Liver (tissue), 9 donors: ENCODE measurements around the gene PPM1A. TPM values are rescaled to one million over a fixed set of nuclear protein-coding genes. Genes with fewer than 3 reads are reported as not detected.

Experiments used
- DNase-seq: peaks from one replicate; pipeline ENCODE4 v3.0.0-alpha.2; 2017; ENCODE audit warnings: low spot score
- H3K27ac ChIP-seq, 2 donors: one replicate each; pipeline ENCODE4 v1.7.0; 2013; ENCODE audit warnings: inconsistent platforms in 2 of 2, low read length in 2 of 2, control low read depth in 1 of 2, low read depth in 1 of 2, mild to moderate bottlenecking in 1 of 2
- H3K27me3 ChIP-seq, 4 donors: one replicate each; pipeline versions ENCODE4 v1.6.1 to v1.7.0; 2013; ENCODE audit warnings: low read length in 3 of 4, inconsistent platforms in 1 of 4, mild to moderate bottlenecking in 1 of 4, moderate library complexity in 1 of 4; ENCODE audit not compliant: control insufficient read depth in 4 of 4, insufficient read depth in 4 of 4
- H3K36me3 ChIP-seq, 4 donors: one replicate each; pipeline versions ENCODE4 v1.6.1 to v1.7.0; 2013; ENCODE audit warnings: low read length in 3 of 4, mild to moderate bottlenecking in 3 of 4, low read depth in 1 of 4, moderate library complexity in 1 of 4; ENCODE audit not compliant: control insufficient read depth in 4 of 4, insufficient read depth in 3 of 4
- H3K4me1 ChIP-seq, 4 donors: one replicate each; pipeline versions ENCODE4 v1.6.1 to v1.7.0; 2013; ENCODE audit warnings: low read length in 3 of 4, mild to moderate bottlenecking in 3 of 4, moderate library complexity in 1 of 4; ENCODE audit not compliant: control insufficient read depth in 4 of 4, insufficient read depth in 4 of 4
- H3K4me3 ChIP-seq, 3 donors: one replicate each; pipeline versions ENCODE4 v1.6.1 to v1.7.0; 2013; ENCODE audit warnings: low read length in 3 of 3, control low read depth in 1 of 3, low read depth in 1 of 3, mild to moderate bottlenecking in 1 of 3
- H3K9ac ChIP-seq, 2 donors: one replicate each; pipeline ENCODE4 v1.7.0; 2013; ENCODE audit warnings: low read length in 2 of 2, mild to moderate bottlenecking in 2 of 2, moderate library complexity in 2 of 2, control low read depth in 1 of 2, low read depth in 1 of 2
- H3K9me3 ChIP-seq, 4 donors: one replicate each; pipeline versions ENCODE4 v1.6.1 to v1.7.0; 2013; ENCODE audit warnings: low read length in 3 of 4; ENCODE audit not compliant: control insufficient read depth in 4 of 4
- ATF3 ChIP-seq: IDR thresholded peaks from 2 replicates; pipeline ENCODE4 v1.6.1; 2016; ENCODE audit warnings: antibody characterized with exemption
- CTCF ChIP-seq: fragments of 150-350 bp; IDR thresholded peaks from 2 replicates; pipeline ENCODE4 v1.5.1; 2017; ENCODE audit warnings: improper control_type of control experiment, low read depth, low read length; ENCODE audit not compliant: missing input control
- EGR1 ChIP-seq, 2 donors: IDR thresholded peaks; 2 replicates each; pipeline ENCODE4 v1.6.1; 2016 to 2018; ENCODE audit warnings: antibody characterized with exemption in 2 of 2, low read depth in 2 of 2
- FOXA1 ChIP-seq: IDR thresholded peaks from 2 replicates; pipeline ENCODE4 v1.6.1; 2016; ENCODE audit warnings: antibody characterized with exemption
- FOXA2 ChIP-seq: IDR thresholded peaks from 2 replicates; pipeline ENCODE4 v1.6.1; 2016; ENCODE audit warnings: antibody characterized with exemption
- GABPA ChIP-seq, 2 donors: IDR thresholded peaks in 1 of 2; conservative IDR thresholded peaks in 1 of 2; 2 replicates each; pipeline ENCODE4 v1.6.1; 2016; ENCODE audit warnings: antibody characterized with exemption in 2 of 2, mild to moderate bottlenecking in 1 of 2, moderate library complexity in 1 of 2
- HNF4A ChIP-seq, 2 donors: conservative IDR thresholded peaks; 2 replicates each; pipeline ENCODE4 v1.6.1; 2016; ENCODE audit warnings: antibody characterized with exemption in 2 of 2, mild to moderate bottlenecking in 2 of 2
- HNF4G ChIP-seq: IDR thresholded peaks from 2 replicates; pipeline ENCODE4 v1.6.1; 2016; ENCODE audit warnings: antibody characterized with exemption
- MAX ChIP-seq: IDR thresholded peaks from 2 replicates; pipeline ENCODE4 v1.6.1; 2016; ENCODE audit warnings: antibody characterized with exemption
- NR2F2 ChIP-seq: IDR thresholded peaks from 2 replicates; pipeline ENCODE4 v1.6.1; 2016; ENCODE audit warnings: antibody characterized with exemption
- RAD21 ChIP-seq, 2 donors: IDR thresholded peaks; 2 replicates each; pipeline ENCODE4 v1.6.1; 2016; ENCODE audit warnings: antibody characterized with exemption in 2 of 2, mild to moderate bottlenecking in 2 of 2
- REST ChIP-seq: IDR thresholded peaks from 2 replicates; pipeline ENCODE4 v1.6.1; 2016; ENCODE audit warnings: antibody characterized with exemption, mild to moderate bottlenecking
- RXRA ChIP-seq, 2 donors: IDR thresholded peaks; 2 replicates each; pipeline ENCODE4 v1.6.1; 2017 to 2018; ENCODE audit warnings: antibody characterized with exemption in 2 of 2, mild to moderate bottlenecking in 1 of 2
- SP1 ChIP-seq: IDR thresholded peaks from 2 replicates; pipeline ENCODE4 v1.6.1; 2018; ENCODE audit warnings: antibody characterized with exemption, mild to moderate bottlenecking
- ZBTB33 ChIP-seq: IDR thresholded peaks from 2 replicates; pipeline ENCODE4 v1.6.1; 2016; ENCODE audit warnings: antibody characterized with exemption
- WGBS: extraction: QIAGEN DNeasy Blood & Tissue Kit; methylation state at CpG from one replicate; pipeline ENCODE4 v1.1.7; 2013; 5-methylcytosine and 5-hydroxymethylcytosine counted together
- polyA plus RNA-seq, 2 donors: library from polyadenylated mRNA; stranded (reverse) in 1 of 2; unstranded in 1 of 2; fragments of 200-250 nt in 1 of 2; fragments of >200 nt in 1 of 2; fragmentation: Nextera tagmentation in 1 of 2; extraction: Ambion mirVana in 1 of 2; gene quantifications; one replicate each; pipeline versions ENCODE4 v1.2.1 to v1.2.3, GENCODE V29; 2013 to 2015
- total RNA-seq, 2 donors: library from RNA; depleted of rRNA; stranded (reverse); fragments of >200 nt; gene quantifications; one replicate each; pipeline ENCODE4 v1.2.3, GENCODE V29; 2014
- donor health status: healthy.
- donor health status: healthy.
- donor health status: healthy.
- donor health status: healthy.
- donor health status: healthy.

The PPM1A gene
- total and polyA plus RNA-seq, 4 donors = 23.0 to 43.2 (median 29.5) TPM

- no peaks in the 10 kb centered on the region for H3K27me3 ChIP-seq
- WGBS = 59% methylated on average over 3 of the region's 3 CpGs
- H3K27ac ChIP-seq = no peak overlapping the region
- no peak for DNase-seq
- H3K4me3 ChIP-seq = no peak overlapping the region
- H3K36me3 ChIP-seq = no peaks in the 10 kb centered on the region
- H3K9me3 ChIP-seq = no peaks in the 10 kb centered on the region
- TF ChIP-seq EGR1 (IDR thresholded peaks at IDR 0.05; ENCODE audit: low read depth in 2 of 2) (no peak), ZBTB33 (no peak), REST (no peak), HNF4G (no peak), RXRA (IDR thresholded peaks at IDR 0.05) (no peak), FOXA1 (no peak), HNF4A (conservative IDR thresholded peaks at IDR 0.05) (no peak), RAD21 (IDR thresholded peaks at IDR 0.05) (no peak)
- H3K9ac ChIP-seq = no peak overlapping the region
- H3K4me1 ChIP-seq = no peaks in the 10 kb centered on the region
These were observed 10.1 kb upstream of the PPM1A start for GRCh38 chr14:60238955-60239354.

- no peaks in the 10 kb centered on the region for H3K4me1 ChIP-seq
- TF ChIP-seq SP1 (no peak), GABPA (IDR thresholded peaks at IDR 0.05 in 1 of 2, conservative IDR thresholded peaks at IDR 0.05 in 1 of 2) (no peak), MAX (no peak), CTCF (no peak), FOXA1 (no peak), RXRA (IDR thresholded peaks at IDR 0.05) (no peak), NR2F2 (no peak), HNF4A (conservative IDR thresholded peaks at IDR 0.05) (no peak), EGR1 (IDR thresholded peaks at IDR 0.05; ENCODE audit: low read depth in 2 of 2) (no peak), ATF3 (no peak), REST (no peak), FOXA2 (no peak), HNF4G (no peak), RAD21 (IDR thresholded peaks at IDR 0.05) (no peak)
These were observed 8.7 kb upstream of the PPM1A start for GRCh38 chr14:60240139-60240856.

More at GRCh38 chr14:60240139-60240856, 8.7 kb upstream of the PPM1A start:
- H3K9ac ChIP-seq = no peak overlapping the region
- no peak overlapping the region for H3K27ac ChIP-seq
- H3K9me3 ChIP-seq = no peaks in the 10 kb centered on the region
- H3K4me3 ChIP-seq = no peak overlapping the region
- 72% methylated on average over 7 of the region's 7 CpGs for WGBS
- no peaks in the 10 kb centered on the region for H3K27me3 ChIP-seq
- no peaks in the 10 kb centered on the region for H3K36me3 ChIP-seq
- no peak for DNase-seq
